Activated gamma-delta T cell treated with Interleukin-2 at 50 U/mL for 16 hours (primary cell): Measurements from ENCODE around the gene THSD4.
"Not testable (repeated sequence)": the region's sequence is repeated elsewhere in the genome, so short reads cannot be mapped to it uniquely, and the experiment has no call there.

Source experiments
- DNase-seq: peaks from one replicate; pipeline ENCODE4 v3.0.0-alpha.2; 2020

THSD4 gene

DNA sequence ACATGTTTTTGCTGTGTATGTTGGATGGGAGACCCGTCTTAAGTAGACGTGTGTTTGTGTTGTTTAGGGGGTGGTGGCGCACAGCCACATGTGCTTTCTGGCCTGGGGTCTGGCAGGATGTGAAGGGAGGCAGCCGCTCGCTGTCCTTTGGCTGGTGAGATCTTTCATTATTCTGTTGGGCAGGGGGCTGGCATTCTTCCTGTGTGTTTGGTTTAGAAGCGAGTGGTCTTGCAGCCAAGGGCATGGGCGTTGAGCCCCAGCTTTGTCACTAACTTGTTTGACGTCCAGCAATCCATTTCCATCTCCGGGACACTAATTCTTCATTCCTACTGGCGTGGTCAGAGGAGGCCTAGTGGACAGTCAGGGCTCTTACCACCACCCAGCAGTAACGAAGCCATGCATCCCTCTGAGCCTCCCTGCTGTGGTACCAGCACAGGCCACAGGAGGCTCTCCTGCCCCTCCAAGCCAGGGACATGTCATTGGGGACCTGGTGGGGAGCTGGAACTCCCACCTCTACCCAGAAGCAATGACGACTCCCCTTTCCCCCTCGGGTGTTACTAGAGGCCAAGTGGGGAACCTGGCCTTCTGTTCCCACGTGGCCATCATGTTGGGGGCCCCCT lies 10.7 kb downstream of the THSD4 start:
- no peak for DNase-seq

DNA sequence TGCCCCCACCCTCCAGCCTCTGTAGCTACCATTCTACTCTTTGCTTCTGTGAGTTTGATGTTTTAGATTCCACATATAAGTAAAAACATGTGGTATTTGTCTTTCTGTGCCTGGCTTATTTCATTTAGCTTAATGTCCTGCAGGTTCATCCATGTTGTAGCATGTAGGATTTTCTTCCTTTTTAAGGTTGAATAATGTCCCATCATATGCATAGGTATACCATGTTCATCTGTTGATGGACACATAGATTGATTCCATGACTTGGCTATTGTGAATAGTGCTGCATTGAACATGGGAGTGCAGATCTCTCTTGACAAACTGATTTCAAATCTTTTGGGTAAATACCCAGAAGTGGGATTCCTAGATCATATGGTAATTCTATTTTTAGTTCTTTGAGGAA lies 11.8 kb downstream of the THSD4 start:
- DNase-seq = no peak

DNA sequence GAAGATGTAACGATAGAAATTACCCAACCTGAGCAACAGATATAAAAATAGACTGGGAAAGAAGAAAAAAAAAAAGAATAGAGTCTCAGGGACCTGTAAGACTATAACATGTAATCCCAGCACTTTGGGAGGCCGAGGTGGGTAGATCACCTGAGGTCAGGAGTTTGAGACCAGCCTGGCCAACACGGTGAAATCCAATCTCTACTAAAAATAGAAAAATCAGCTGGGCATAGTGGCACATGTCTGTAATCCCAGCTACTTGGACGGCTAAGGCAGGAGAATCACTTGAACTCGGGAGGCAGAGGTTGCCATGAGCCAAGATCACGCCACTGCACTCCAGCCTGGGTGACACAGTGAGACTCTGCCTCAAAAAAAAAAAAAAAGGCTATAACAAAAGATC lies 12.9 kb downstream of the THSD4 start:
- DNase-seq = not testable (repeated sequence)

DNA sequence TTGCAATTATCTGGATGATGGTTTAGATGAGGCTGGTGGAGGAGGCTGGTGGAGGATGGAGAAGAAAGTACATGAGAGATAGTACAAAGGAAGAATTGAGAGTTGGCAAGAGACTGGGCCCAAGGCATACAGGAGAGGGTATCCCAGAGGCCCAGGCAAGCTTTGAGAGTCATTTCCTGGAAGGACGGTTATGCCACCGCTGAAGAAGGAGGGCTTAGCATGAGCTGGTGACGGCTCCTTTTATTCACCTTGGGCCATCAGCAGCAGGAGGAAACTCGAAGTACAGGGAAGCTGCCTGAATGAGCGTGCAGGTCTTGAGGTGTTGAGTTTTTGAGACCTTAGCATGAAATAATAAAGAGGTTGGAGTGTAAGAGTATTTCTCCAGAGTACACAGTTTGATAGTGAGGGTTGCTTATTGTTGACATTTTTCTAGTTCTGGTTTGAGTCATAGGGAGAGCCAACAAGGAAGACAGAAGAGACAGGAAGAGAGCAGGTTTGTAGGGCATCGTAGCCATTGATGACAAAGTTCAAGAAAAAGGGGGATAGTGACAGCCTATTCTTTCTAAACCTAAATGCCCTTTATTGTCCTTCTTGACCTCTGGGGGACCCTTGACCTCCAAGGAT lies 13.8 kb downstream of the THSD4 start:
- no peak for DNase-seq

- no peak for DNase-seq
These were observed 14.4 kb downstream of the THSD4 start for GRCh38 chr15:71129669-71130068.

- no peak for DNase-seq
These were observed 16.5 kb downstream of the THSD4 start for GRCh38 chr15:71131601-71132362.

DNA sequence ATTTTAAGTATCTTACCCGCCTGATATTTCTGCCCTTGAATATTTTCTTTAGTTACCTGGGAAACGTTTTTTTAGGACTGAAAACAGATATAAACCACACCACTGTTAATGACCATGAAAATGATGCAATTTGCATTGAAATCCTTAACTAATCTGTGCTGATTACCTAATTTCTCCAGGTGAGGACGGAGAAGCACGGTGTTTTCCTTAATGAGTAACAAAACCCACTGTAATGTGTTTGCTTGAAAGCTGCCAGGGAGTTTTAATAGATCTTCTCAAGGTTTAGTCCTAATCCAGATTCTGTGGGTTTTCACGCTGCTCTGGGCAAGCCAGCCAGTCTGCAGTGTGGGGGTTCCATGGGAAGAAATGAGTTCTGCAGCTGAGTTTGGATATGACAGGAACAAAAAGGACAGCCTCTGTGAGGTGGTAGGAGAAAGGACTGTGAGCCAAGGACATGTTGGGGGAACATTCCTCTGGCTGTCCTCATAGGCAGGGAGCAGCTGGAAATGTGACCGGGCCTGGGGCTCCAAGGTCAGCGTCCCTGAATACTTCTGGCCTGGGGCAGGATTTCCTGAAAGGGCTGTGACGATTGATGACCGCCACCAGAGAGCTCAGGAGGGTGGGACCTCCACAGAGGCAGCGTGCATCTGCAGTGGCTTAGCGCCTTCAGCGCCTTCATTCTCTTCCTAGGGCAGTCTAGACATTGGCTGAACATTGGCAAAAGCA lies 18.6 kb downstream of the THSD4 start:
- no peak for DNase-seq

DNA sequence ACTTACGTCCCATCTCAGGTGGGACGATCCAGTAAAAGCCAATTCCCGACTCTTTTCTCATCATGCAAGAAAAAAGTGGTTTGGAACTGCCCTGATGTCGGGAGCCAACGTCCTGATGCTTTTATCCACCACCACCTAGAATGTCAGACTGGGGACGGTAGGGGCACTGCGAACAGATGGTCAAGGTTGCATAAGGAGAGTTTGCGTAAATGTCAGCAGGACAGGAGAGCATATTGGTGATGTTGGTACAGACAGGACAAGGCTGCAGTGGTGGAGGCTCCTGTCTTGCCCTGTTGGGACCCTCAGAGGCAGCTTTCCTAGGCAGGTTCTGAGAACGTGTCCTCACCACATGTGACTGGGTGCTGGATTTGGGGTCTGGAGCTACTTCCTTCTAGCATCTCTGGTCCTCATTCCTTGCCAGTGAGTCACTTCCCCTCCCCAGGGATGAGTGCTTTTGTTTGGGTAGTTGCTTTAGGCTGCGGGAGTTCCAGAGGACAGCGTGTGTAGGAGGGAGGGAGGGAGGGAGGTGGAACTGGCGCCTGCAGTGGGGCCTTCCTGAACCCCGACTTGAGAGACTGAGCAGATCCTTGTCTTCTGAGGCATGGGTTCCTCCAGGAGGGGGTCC lies 21.0 kb downstream of the THSD4 start:
- no peak for DNase-seq

DNA sequence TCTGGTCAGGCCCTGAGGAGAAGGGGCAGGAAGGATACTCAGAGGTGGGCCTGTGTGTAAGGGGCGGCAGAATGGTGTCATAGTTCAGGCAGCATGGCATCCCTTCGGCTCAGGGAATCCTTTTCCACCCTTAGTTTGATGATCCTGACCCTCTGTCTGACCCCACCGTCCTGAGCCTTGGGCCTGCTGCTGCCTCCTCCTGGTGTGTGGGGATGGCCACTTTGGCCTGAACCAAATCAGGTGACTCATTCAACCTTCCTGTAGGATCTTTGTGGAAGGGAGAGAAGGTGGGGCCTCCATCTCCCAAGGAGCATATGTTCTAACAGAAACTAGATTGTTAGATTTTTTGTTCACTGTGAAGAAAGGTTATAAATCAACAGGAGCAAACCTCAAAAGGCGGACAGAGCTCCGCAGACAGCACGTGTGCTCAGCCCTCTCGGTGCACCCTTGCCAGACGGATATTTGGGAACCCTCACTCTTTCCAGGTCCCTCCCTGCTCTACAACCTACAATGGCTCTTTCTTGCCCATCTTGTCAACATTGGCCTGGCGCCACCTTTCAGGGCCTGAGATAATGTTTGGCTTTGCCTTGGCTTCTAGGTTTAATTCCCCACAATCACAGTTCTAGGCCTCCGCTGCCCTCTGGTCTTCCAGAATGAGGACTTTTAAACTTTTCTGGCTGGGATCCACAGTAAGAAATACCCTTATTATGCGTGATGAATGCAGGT lies 21.7 kb downstream of the THSD4 start:
- no peak for DNase-seq

GRCh38 chr15:71138473-71138872 lies 23.2 kb downstream of the THSD4 start:
- no peak for DNase-seq

- no peak for DNase-seq
These were observed 24.0 kb downstream of the THSD4 start for GRCh38 chr15:71139241-71139640.

- DNase-seq = no peak
These were observed 26.3 kb downstream of the THSD4 start for GRCh38 chr15:71141572-71141971.

- no peak for DNase-seq
These were observed 27.5 kb downstream of the THSD4 start for GRCh38 chr15:71142780-71143179.

DNA sequence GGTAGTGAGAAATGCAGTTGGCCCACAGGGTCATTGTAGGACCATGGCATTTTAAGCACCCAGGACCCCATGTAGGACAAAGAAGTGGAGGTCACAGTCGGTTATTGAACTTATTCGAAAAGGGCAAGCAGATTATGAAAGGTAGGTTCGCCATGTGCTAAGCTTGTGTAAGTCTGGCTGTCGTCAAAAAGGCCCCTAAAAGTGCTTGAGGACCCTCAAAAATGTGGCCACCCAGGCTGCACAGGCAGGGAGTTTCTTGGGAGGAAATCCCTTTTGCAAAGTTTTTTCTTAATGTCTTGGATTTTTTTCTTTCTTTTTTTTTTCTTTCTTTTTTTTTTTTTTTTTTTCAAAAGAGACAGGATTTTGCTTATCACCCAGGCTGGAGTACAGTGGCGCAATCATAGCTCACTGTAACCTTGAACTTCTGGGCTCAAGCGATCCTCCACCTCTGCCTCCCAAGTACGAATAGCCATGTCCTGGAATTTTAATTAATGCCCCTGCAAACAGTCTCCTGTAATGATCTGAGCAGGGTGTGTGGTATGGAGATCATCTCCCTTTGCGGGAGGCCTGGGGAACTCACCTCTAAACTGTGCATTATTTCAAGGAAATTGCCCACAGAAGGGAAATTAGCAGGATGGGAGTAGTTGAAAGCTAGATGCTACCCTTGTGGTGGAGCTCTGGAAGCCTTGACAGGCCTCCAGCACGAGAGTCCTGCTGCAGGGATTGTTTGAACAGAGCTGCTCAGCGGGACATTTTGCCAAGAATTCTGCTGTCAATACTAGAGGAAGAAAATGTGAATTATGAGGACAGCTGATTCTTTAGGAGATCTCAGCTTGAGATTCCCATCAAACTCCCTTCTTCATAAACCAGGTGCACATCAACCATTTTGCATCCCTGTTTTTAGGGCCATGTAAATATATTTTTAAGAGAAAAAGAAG lies 28.4 kb downstream of the THSD4 start:
- no peak for DNase-seq

DNA sequence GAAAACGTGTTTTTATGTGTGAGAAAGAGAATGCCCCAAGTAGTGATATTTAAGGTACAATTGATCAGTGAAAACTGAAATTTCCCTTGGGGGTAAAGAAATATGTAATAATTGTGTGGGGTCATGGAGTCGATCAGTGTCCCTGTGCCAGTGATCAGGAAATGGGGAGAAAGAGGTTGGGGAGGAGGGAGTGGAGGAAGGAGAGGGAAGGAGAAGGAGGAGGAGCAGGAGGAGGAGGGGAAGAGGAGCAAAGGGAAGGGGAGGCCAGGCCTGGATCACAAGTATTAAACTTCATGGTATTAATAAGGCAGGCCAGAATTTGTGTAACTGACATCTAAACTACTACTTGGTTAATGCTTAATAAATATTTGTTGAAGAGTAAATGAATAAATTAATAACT lies 30.4 kb downstream of the THSD4 start:
- DNase-seq = no peak

DNA sequence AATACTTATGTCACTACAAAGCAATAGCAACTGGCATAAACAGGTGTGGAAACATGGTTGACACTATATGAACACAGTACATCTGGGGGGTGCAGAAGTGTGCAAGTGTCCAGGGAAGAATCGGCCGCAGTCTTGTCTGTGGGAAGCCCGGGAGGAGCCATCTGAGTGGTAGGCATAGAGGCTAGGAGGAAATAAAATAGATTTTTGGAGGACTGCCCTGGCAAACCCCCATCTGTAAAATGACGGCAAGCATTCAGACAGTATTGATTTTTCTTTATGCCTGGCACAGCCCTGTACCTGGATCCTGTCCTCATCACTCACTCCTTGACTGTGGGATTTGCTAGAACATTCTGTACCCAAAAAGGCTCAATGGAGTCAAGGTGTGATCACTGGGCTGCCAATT lies 31.3 kb downstream of the THSD4 start:
- DNase-seq = no peak

- no peak for DNase-seq
These were observed 32.8 kb downstream of the THSD4 start for GRCh38 chr15:71148048-71148447.

DNA sequence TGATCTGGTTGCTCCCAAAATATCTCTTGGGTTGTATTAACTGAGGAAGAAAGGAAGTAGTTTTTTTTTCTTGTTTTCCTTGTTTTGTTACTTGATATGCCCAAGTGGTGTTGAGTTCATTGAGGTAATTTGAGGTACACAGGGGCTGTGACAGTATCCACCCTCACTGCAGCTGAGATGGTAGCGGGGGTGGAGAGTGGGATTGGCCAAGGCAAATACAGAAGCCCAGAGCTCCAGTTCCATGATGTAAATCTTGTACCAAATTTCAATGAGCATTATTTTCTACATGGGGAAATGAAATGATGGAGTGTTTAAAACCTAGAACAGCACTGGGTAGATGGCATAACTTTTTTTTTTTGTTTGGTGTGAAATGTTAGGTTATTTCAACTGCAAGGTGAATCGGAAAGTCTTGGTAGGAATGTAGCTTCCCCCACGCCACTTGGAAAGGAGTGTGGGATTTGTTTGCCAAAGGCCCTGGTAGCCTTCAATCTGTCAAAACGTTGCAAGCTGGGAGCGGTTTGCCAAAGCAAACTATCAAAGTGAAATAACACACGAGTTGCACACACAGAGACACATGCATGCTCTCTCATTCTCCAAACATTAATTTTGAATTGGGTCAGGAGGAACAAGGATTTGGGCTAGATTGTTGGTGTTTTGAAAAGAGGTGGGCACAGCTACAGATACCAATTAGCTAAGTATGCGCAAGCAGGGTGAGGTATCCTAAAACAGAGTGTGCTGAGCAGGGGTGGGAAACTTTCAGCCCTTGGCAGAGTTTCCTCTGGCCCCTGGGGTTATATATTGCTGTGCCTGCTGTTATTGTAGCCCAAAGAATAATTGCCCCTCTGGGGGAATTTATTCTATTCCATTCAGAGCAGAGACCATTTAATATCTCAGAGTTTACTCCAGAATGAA lies 34.6 kb downstream of the THSD4 start:
- DNase-seq = no peak

DNA sequence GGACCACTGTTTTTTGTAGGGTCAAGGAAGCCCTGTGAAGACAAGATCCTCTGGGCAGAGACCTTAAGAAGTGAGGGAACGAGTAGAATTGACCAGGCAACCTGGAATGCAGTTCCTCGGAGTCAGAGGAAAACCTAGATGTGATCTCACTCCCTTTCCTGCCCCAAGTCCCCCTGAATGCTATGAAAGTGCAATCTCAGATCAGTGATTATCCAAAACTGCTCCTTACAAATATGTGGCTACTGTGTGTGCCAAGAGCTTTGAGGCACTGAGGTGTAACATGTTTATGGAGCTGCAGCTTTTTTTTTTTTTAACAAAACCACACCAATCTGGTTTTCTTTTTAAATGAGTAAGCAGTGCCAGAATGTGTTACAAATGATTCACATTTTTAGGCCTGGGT lies 35.8 kb downstream of the THSD4 start:
- DNase-seq = no peak

GRCh38 chr15:71152542-71152941 lies 37.3 kb downstream of the THSD4 start:
- DNase-seq = no peak
